Chondrocyte (in vitro differentiated cells): Measurements from ENCODE around the gene CCNDBP1. TPM values are rescaled to one million over a fixed set of nuclear protein-coding genes. Genes with fewer than 3 reads are reported as not detected.
"Not testable (repeated sequence)": the region's sequence is repeated elsewhere in the genome, so short reads cannot be mapped to it uniquely, and the experiment has no call there.

Source experiments
- DNase-seq: peaks from one replicate; pipeline ENCODE4 v3.0.0; 2021; ENCODE audit warnings: mixed read lengths, low spot score
- H3K27ac Mint-ChIP-seq: one replicate; pipeline ENCODE4 v1.8.0; 2021; ENCODE audit warnings: mild to moderate bottlenecking, moderate library complexity, mixed read lengths; ENCODE audit not compliant: unreplicated experiment
- H3K27me3 Mint-ChIP-seq: 2 replicates; pipeline ENCODE4 v1.8.0; 2021; ENCODE audit warnings: low read depth, mixed read lengths
- H3K36me3 Mint-ChIP-seq: 2 replicates; pipeline ENCODE4 v1.8.0; 2021; ENCODE audit warnings: low read depth, mixed read lengths
- H3K4me1 Mint-ChIP-seq: 2 replicates; pipeline ENCODE4 v1.8.0; 2021; ENCODE audit warnings: low read depth, mild to moderate bottlenecking, mixed read lengths
- H3K4me3 Mint-ChIP-seq: one replicate; pipeline ENCODE4 v1.8.0; 2021; ENCODE audit warnings: mild to moderate bottlenecking, moderate library complexity, mixed read lengths; ENCODE audit not compliant: unreplicated experiment
- H3K9me3 Mint-ChIP-seq: 2 replicates; pipeline ENCODE4 v1.8.0; 2021; ENCODE audit warnings: low read depth, mixed read lengths
- CTCF ChIP-seq: fragments of 200-600 bp; sonication (generic); IDR thresholded peaks from 2 replicates; pipeline ENCODE4 v1.5.0; 2021; ENCODE audit warnings: antibody characterized with exemption, mild to moderate bottlenecking, moderate library complexity
- total RNA-seq: library from RNA; stranded (reverse); gene quantifications from 3 replicates; pipeline ENCODE4 v1.2.1, GENCODE V29; 2021

The CCNDBP1 gene
- total RNA-seq, 1 donor from 2014 or later: 40.1 TPM

DNA sequence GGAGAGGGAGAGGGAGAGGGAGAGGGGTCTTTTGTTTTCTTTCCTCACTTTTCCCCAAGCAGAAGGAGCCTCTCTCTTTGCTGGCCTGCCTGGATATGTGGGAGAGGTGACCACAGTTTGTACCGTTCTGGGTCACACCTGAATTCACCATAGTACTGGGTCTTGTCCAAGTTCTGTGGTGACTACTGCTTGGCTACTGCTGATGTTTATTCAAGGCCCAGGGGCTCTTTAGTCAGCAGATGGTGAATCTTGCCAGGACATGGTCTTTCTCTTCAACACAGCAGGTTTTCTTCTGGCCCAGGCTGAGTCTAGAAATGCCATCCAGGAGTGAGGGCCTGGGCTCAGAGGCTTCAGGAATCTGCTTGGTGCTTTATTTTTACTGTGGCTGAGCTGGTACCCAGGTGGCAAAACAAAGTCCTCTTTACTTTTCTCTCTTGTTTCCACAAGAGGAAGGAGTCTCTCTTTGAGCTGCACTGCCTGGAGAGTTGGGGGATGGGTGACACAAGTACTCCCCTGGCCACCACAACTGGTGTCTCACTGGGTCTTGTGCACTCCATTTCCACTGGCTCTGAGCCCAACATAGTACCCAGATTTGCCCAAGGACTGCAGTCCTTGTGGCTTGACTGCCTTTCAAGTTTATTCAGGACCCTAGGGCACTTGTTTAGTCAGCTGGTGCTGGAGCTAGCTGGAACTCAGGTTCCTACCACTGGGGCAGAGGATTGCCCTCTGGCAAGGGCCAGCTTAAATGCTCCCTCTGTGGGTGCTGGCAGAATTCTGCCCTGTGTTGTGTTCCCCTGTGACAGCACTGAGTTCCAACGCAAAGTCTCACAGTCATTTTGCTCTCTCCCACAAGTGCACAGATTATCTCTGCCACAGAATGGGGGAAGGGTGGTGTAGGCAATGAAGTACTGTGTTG, 16.8 kb upstream of the CCNDBP1 start:
- peaks cover 27% of the 10 kb centered on the region for H3K4me1 Mint-ChIP-seq
- H3K36me3 Mint-ChIP-seq: peaks cover 14% of the 10 kb centered on the region
- no peak for DNase-seq
- no peak overlapping the region for H3K4me3 Mint-ChIP-seq
- H3K27me3 Mint-ChIP-seq: no peaks in the 10 kb centered on the region
- peak overlapping the region; percentile 71 for H3K27ac Mint-ChIP-seq
- peaks cover 2% of the 10 kb centered on the region for H3K9me3 Mint-ChIP-seq
- no peak for TF ChIP-seq CTCF

- Mint-ChIP-seq H3K27me3 (no peaks in the 10 kb centered on the region), H3K27ac (no peak overlapping the region), H3K36me3 (peaks cover 16% of the 10 kb centered on the region), H3K4me3 (no peak overlapping the region), H3K9me3 (peaks cover 2% of the 10 kb centered on the region), H3K4me1 (peaks cover 27% of the 10 kb centered on the region)
- TF ChIP-seq CTCF: no peak
- DNase-seq: no peak
Measured at GRCh38 chr15:43169888-43170287, 15.3 kb upstream of the CCNDBP1 start.

DNA sequence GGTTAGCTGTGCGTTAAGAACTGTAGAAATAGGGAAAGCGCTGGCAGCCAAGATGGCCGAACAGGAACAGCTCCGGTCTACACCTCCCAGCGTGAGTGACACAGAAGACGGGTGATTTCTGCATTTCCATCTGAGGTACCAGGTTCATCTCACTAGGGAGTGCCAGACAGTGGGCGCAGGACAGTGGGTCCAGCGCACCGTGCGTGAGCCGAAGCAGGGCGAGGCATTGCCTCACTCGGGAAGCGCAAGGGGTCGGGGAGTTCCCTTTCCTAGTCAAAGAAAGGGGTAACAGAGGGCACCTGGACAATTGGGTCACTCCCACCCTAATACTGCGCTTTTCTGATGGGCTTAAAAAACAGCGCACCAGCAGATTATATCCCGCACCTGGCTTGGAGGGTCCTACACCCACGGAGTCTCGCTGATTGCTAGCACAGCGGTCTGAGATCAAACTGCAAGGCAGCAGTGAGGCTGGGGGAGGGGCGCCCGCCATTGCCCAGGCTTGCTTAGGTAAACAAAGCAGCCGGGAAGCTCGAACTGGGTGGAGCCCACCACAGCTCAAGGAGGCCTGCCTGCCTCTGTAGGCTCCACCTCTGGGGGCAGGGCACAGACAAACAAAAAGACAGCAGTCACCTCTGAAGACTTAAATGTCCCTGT, 9.4 kb upstream of the CCNDBP1 start:
- not testable (repeated sequence) for H3K4me3 Mint-ChIP-seq, H3K9me3 Mint-ChIP-seq, DNase-seq, H3K27ac Mint-ChIP-seq, H3K4me1 Mint-ChIP-seq, H3K27me3 Mint-ChIP-seq
- H3K36me3 Mint-ChIP-seq: peaks cover 19% of the 10 kb centered on the region

DNA sequence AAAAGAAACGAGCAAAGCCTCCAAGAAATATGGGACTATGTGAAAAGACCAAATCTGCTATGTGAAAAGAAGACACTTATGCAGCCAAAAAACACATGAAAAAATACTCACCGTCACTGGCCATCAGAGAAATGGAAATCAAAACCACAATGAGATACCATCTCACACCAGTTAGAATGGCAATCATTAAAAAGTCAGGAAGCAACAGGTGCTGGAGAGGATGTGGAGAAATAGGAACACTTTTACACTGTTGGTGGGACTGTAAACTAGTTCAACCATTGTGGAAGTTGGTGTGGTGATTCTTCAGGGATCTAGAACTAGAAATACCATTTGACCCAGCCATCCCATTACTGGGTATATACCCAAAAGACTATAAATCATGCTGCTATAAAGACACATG, 8.1 kb upstream of the CCNDBP1 start:
- peaks cover 21% of the 10 kb centered on the region for H3K36me3 Mint-ChIP-seq
- not testable (repeated sequence) for H3K9me3 Mint-ChIP-seq, H3K27me3 Mint-ChIP-seq, H3K4me3 Mint-ChIP-seq, H3K4me1 Mint-ChIP-seq, DNase-seq, H3K27ac Mint-ChIP-seq

- Mint-ChIP-seq H3K27ac (peak overlapping the region; percentile 5), H3K9me3 (no peaks in the 10 kb centered on the region), H3K36me3 (peaks cover 8% of the 10 kb centered on the region), H3K4me3 (no peak overlapping the region), H3K27me3 (no peaks in the 10 kb centered on the region), H3K4me1 (peaks cover 13% of the 10 kb centered on the region)
- no peak for TF ChIP-seq CTCF
- no peak for DNase-seq
Measured at GRCh38 chr15:43183270-43183669, 1.9 kb upstream of the CCNDBP1 start.

DNA sequence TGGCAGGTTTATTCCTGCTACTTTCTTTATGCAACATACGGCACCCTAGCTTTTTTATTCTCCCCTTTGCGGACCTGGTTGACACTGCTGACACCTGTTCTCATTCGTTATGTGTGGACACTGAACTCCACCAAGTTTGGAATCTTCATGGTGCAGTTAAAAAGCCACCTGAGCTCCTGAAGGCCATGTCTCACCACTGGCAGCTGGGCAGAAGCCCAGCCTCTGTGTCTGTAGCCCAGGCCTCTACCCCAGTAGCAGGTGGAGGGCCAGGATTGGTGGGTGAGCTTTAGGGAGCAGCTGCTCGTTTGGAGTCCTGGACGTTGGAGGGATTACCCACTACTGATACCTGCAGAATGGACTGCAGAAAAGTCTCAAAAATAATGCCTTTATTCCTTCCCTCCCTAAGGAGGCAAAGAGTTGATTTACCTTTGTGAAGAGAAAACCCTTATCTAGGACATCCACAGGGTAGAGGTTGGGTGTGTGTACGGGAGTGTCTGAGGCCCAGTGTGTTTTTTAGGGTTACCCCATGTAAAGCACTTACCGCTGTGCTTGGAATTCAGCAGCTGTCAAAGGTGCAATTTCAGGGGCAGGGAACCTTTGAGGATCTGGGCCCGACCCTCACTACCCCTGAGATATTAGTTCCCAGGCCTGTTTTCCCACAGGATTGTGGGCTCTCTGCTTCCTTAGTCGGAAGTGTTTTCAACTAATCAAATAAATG, 637 bp upstream of the CCNDBP1 start:
- peak overlapping the region; percentile 66 for H3K27ac Mint-ChIP-seq
- H3K27me3 Mint-ChIP-seq: no peaks in the 10 kb centered on the region
- H3K4me1 Mint-ChIP-seq: peaks cover 17% of the 10 kb centered on the region
- no peak for TF ChIP-seq CTCF
- peaks cover 9% of the 10 kb centered on the region for H3K36me3 Mint-ChIP-seq
- DNase-seq: no peak
- peak overlapping the region; percentile 93 for H3K4me3 Mint-ChIP-seq
- no peaks in the 10 kb centered on the region for H3K9me3 Mint-ChIP-seq
